ENCODE data around the gene TLR4.

The TLR4 gene

DNA sequence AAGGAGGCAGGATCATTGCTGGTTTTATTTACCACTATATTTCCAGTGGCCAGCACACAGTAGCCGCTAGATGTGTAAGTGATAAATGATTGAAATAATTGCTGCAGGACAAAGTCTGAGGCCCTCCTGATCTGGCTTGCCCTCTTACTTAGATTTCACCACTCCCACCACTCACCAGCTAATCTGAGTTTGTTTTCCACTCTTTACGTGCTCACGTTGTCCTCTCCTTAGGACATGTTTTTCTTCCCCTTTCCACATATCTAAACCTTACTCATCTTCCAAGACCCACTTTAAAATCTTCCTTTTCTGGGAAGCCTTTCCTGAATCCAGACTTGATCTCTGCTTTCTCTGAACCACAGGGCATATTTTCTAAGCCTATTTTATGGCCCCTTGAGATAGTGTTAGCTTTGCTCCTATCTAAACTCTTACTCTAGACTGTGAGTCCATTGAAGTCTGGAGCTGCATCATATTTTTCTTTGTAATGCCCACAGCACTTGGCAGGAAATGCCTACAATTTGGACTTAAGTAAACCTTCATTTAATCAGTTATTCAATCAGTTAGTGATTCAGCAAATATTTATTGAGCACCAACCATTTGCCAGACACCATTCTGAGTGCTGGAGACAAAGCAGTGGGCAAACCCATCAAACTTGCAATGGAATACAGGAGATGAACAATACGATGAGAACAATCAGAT is 2.4 kb downstream of the TLR4 start:
- in situ Hi-C loops (cut with HindIII; ENCODE audit: low sequenced_read_pairs), result no loop called here
- TF ChIP-seq, protein P1, sequence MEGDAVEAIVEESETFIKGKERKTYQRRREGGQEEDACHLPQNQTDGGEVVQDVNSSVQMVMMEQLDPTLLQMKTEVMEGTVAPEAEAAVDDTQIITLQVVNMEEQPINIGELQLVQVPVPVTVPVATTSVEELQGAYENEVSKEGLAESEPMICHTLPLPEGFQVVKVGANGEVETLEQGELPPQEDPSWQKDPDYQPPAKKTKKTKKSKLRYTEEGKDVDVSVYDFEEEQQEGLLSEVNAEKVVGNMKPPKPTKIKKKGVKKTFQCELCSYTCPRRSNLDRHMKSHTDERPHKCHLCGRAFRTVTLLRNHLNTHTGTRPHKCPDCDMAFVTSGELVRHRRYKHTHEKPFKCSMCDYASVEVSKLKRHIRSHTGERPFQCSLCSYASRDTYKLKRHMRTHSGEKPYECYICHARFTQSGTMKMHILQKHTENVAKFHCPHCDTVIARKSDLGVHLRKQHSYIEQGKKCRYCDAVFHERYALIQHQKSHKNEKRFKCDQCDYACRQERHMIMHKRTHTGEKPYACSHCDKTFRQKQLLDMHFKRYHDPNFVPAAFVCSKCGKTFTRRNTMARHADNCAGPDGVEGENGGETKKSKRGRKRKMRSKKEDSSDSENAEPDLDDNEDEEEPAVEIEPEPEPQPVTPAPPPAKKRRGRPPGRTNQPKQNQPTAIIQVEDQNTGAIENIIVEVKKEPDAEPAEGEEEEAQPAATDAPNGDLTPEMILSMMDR (IDR thresholded peaks at IDR 0.05; ENCODE audit: low read depth, low read length), result no peak
- peak; percentile 16 for DNase-seq (ENCODE audit: low read depth, low spot score)
- H3K4me3 ChIP-seq (ENCODE audit: low read depth, low read length), result peak overlapping the region; percentile 32

DNA sequence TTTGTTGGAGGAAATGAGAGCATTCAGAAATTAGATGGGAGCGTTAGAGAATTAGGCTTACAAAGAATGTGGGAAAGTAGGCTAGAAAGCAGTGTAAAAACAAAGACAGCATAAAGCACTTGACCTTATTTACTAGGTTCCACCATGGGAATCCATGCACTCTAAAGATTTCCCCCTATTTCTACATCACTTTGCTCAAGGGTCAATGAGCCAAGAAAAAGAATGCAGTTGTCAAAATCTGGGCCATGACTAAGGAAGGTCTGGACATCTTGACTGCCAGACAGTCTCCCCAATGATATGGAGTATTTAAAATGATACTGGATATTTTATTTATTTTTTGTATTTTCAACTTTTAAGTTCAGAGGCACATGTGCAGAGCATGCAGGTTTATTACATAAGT is 3.4 kb downstream of the TLR4 start:
- H3K4me3 ChIP-seq (ENCODE audit: low read depth, low read length), result no peak overlapping the region
- DNase-seq (ENCODE audit: low read depth, low spot score), result no peak
- in situ Hi-C loops (cut with HindIII; ENCODE audit: low sequenced_read_pairs), result no loop called here
- TF ChIP-seq, protein P1 (IDR thresholded peaks at IDR 0.05; ENCODE audit: low read depth, low read length), result no peak

DNA sequence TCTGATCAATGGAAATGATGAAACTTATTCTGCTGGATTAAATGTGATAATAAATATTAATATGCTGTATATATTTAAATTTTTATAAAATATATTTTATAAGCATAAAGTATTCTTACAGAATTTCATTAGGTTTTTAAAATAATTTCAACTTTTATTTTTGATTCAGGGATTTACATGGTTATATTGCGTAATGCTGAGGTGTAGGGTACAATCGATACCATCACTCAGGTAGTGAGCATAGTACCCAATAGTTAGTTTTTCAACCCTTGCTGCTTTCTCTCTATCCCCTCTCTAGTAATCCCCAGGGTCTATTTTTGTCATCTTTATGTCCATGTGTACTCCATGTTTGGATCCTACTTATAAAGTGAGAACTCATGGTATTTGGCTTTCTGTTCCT is 5.7 kb downstream of the TLR4 start:
- no peak for DNase-seq (ENCODE audit: low read depth, low spot score)
- H3K4me3 ChIP-seq (ENCODE audit: low read depth, low read length), result no peak overlapping the region
- in situ Hi-C loops (cut with HindIII; ENCODE audit: low sequenced_read_pairs), result no loop called here
- TF ChIP-seq, protein P1 (IDR thresholded peaks at IDR 0.05; ENCODE audit: low read depth, low read length), result no peak

DNA sequence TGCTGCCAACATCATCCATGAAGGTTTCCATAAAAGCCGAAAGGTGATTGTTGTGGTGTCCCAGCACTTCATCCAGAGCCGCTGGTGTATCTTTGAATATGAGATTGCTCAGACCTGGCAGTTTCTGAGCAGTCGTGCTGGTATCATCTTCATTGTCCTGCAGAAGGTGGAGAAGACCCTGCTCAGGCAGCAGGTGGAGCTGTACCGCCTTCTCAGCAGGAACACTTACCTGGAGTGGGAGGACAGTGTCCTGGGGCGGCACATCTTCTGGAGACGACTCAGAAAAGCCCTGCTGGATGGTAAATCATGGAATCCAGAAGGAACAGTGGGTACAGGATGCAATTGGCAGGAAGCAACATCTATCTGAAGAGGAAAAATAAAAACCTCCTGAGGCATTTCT is 10.1 kb downstream of the TLR4 start:
- TF ChIP-seq, protein P1 (IDR thresholded peaks at IDR 0.05; ENCODE audit: low read depth, low read length), result no peak
- in situ Hi-C loops (cut with HindIII; ENCODE audit: low sequenced_read_pairs), result no loop called here
- DNase-seq (ENCODE audit: low read depth, low spot score), result no peak
- H3K4me3 ChIP-seq (ENCODE audit: low read depth, low read length), result no peak overlapping the region

DNA sequence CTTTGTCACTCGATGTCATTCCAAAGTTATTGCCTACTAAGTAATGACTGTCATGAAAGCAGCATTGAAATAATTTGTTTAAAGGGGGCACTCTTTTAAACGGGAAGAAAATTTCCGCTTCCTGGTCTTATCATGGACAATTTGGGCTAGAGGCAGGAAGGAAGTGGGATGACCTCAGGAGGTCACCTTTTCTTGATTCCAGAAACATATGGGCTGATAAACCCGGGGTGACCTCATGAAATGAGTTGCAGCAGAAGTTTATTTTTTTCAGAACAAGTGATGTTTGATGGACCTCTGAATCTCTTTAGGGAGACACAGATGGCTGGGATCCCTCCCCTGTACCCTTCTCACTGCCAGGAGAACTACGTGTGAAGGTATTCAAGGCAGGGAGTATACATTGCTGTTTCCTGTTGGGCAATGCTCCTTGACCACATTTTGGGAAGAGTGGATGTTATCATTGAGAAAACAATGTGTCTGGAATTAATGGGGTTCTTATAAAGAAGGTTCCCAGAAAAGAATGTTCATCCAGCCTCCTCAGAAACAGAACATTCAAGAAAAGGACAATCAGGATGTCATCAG is 11.3 kb downstream of the TLR4 start:
- TF ChIP-seq, protein P1 (IDR thresholded peaks at IDR 0.05; ENCODE audit: low read depth, low read length), result no peak
- no peak overlapping the region for H3K4me3 ChIP-seq (ENCODE audit: low read depth, low read length)
- no peak for DNase-seq (ENCODE audit: low read depth, low spot score)
- in situ Hi-C loops (cut with HindIII; ENCODE audit: low sequenced_read_pairs), result no loop called here

DNA sequence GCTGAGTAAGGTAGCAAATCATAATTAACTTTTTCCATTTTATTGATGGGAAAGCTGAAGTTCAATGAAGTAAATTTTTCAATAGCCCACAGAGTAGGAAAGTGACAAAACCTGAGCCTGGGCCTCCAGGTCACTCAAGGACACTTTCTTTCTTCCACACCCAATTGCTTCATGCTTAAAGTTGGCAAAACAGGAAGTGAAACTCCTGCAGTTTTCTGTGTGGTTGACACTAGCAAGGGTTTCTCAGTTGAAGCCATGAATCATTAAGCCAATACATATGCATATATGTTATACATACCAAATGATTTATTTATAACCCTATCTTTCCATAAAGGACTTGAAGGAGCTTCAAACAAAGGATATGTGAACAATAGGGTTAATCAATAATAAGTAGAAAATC is 13.9 kb downstream of the TLR4 start:
- TF ChIP-seq, protein P1 (IDR thresholded peaks at IDR 0.05; ENCODE audit: low read depth, low read length), result no peak
- in situ Hi-C loops (cut with HindIII; ENCODE audit: low sequenced_read_pairs), result no loop called here
- no peak overlapping the region for H3K4me3 ChIP-seq (ENCODE audit: low read depth, low read length)
- peak; percentile 45 for DNase-seq (ENCODE audit: low read depth, low spot score)
